A549 (cell line): Measurements from ENCODE around the gene PIK3R1. TPM values are rescaled to one million over a fixed set of nuclear protein-coding genes. Genes with fewer than 3 reads are reported as not detected.

Experiments used
- ATAC-seq, 2 experiments: fragments of 200-7000 bp in 1 of 2; fragments of >200 bp in 1 of 2; cut with Nextera tagmentation in 1 of 2; cut with Tn5 transposase in 1 of 2; 3 replicates each; pipeline versions ENCODE4 v1.8.0 to v1.9.1; 2018 to 2020; ENCODE audit warnings: mild to moderate bottlenecking in 1 of 2, moderate library complexity in 1 of 2
- CTCF ChIA-PET: fragments of 300-600 bp; sonication (Branson Sonifier 250); formaldehyde crosslinking; extraction: SDS; loops from one replicate; lab custom pipeline; 2021; ENCODE audit warnings: antibody characterized with exemption, inconsistent platforms; lab: Yijun Ruan, JAX
- POLR2A ChIA-PET: fragments of 350-600 bp; formaldehyde crosslinking; extraction: SDS; loops from one replicate; lab custom pipeline; 2021; ENCODE audit warnings: antibody characterized with exemption, inconsistent platforms; lab: Yijun Ruan, JAX
- DNase-seq, 2 experiments: peaks; one replicate each; pipeline versions ENCODE4 v3.0.0 to v3.0.0-alpha.2; 2011 to 2016; ENCODE audit warnings: low read depth in 1 of 2, low spot score in 1 of 2
- FAIRE-seq: peaks from 2 replicates; lab custom pipeline; 2011; peaks lifted over from hg19 to GRCh38; lab: Jason Lieb, UNC
- H3K27ac ChIP-seq, 2 experiments: fragments of >200 bp; sonication (Bioruptor Twin); formaldehyde crosslinking; 3 replicates each; pipeline ENCODE4 v1.5.1; 2016 to 2017
- H3K4me1 ChIP-seq: fragments of >200 bp; sonication (Bioruptor Twin); formaldehyde crosslinking; 3 replicates; pipeline ENCODE4 v1.6.1; 2016
- H3K4me2 ChIP-seq: fragments of >200 bp; sonication (Bioruptor Twin); formaldehyde crosslinking; 3 replicates; pipeline ENCODE4 v1.6.1; 2016
- H3K4me3 ChIP-seq: fragments of >200 bp; sonication (Bioruptor Twin); formaldehyde crosslinking; 3 replicates; pipeline ENCODE4 v1.5.1; 2016
- H3K9me3 ChIP-seq: fragments of >200 bp; sonication (Bioruptor Twin); formaldehyde crosslinking; 3 replicates; pipeline ENCODE4 v1.6.1; 2016
- BHLHE40 ChIP-seq: IDR thresholded peaks from 2 replicates; pipeline ENCODE4 v1.6.1; 2012; ENCODE audit warnings: low read depth, low read length, inconsistent platforms
- CBX2 ChIP-seq: fragments of 200-600 bp; sonication (generic); IDR thresholded peaks from 2 replicates; pipeline ENCODE4 v1.6.1; 2016; ENCODE audit warnings: low read depth, mild to moderate bottlenecking, borderline replicate concordance
- CHD2 ChIP-seq: fragments of 150-350 bp; IDR thresholded peaks from 2 replicates; pipeline ENCODE4 v1.6.1; 2014; ENCODE audit warnings: low read length; ENCODE audit not compliant: partially characterized antibody
- EHMT2 ChIP-seq: fragments of 200-600 bp; sonication (generic); IDR thresholded peaks from 2 replicates; pipeline ENCODE4 v1.6.1; 2016; ENCODE audit warnings: antibody characterized with exemption, low read depth, mild to moderate bottlenecking, moderate library complexity
- ESRRA ChIP-seq: fragments of 150-350 bp; IDR thresholded peaks from 2 replicates; pipeline ENCODE4 v1.6.1; 2014; ENCODE audit warnings: mild to moderate bottlenecking, low read length, borderline replicate concordance
- FOSB ChIP-seq: fragments of 250-450 bp; sonication (Bioruptor Pico); IDR thresholded peaks from 2 replicates; pipeline ENCODE4 v1.5.0; 2020; ENCODE audit warnings: mild to moderate bottlenecking, moderate library complexity
- FOSL2 ChIP-seq, 2 experiments: fragments of 450-650 bp in 1 of 2; fragments of >200 bp in 1 of 2; sonication (Bioruptor Twin) in 1 of 2; formaldehyde crosslinking; IDR thresholded peaks; 2 replicates each; pipeline versions ENCODE4 v1.5.0 to v1.6.1; 2016 to 2020; ENCODE audit warnings: mild to moderate bottlenecking in 1 of 2, moderate library complexity in 1 of 2
- HDAC2 ChIP-seq: fragments of 200-600 bp; sonication (generic); IDR thresholded peaks from 2 replicates; pipeline ENCODE4 v1.6.1; 2016
- HOXA7 ChIP-seq: fragments of 250-450 bp; sonication (Bioruptor Pico); IDR thresholded peaks from 2 replicates; pipeline ENCODE4 v1.5.0; 2020; ENCODE audit warnings: mild to moderate bottlenecking, moderate library complexity
- HOXB13 ChIP-seq: fragments of 250-450 bp; sonication (Bioruptor Pico); IDR thresholded peaks from 2 replicates; pipeline ENCODE4 v1.5.0; 2020; ENCODE audit warnings: low read depth, mild to moderate bottlenecking, moderate library complexity
- JUN ChIP-seq, 2 experiments: fragments of >200 bp; sonication (Bioruptor Twin); formaldehyde crosslinking; IDR thresholded peaks; 2 replicates in 1 of 2; 3 replicates in 1 of 2; pipeline ENCODE4 v1.6.1; 2016 to 2017
- JUNB ChIP-seq: fragments of >200 bp; sonication (Bioruptor Twin); formaldehyde crosslinking; IDR thresholded peaks from 2 replicates; pipeline ENCODE4 v1.6.1; 2016
- MYC ChIP-seq: IDR thresholded peaks from 2 replicates; pipeline ENCODE4 v1.6.1; 2012; ENCODE audit warnings: mild to moderate bottlenecking, inconsistent platforms, low read length, improper control_type of control experiment, borderline replicate concordance
- NPAS2 ChIP-seq: fragments of 250-450 bp; sonication (Bioruptor Pico); IDR thresholded peaks from 2 replicates; pipeline ENCODE4 v1.8.0; 2022; ENCODE audit warnings: mild to moderate bottlenecking, moderate library complexity, borderline replicate concordance
- NR3C1 ChIP-seq: fragments of >200 bp; sonication (Bioruptor Twin); formaldehyde crosslinking; IDR thresholded peaks from 3 replicates; pipeline ENCODE4 v1.6.1; 2017
- RCOR1 ChIP-seq: fragments of 150-350 bp; IDR thresholded peaks from 2 replicates; pipeline ENCODE4 v1.6.1; 2014; ENCODE audit warnings: antibody characterized with exemption, low read length, low read depth
- RNF2 ChIP-seq: fragments of 200-600 bp; sonication (generic); IDR thresholded peaks from 2 replicates; pipeline ENCODE4 v1.6.1; 2016; ENCODE audit warnings: low read depth, mild to moderate bottlenecking, antibody characterized with exemption, moderate library complexity, borderline replicate concordance
- SREBF2 ChIP-seq: fragments of 450-650 bp; IDR thresholded peaks from 2 replicates; pipeline ENCODE4 v1.6.1; 2014; ENCODE audit warnings: mild to moderate bottlenecking, moderate library complexity
- ZC3H11A ChIP-seq: fragments of 450-650 bp; IDR thresholded peaks from 2 replicates; pipeline ENCODE4 v1.6.1; 2014; ENCODE audit warnings: antibody characterized with exemption, mild to moderate bottlenecking
- WGBS: methylation state at CpG from one replicate; pipeline ENCODE4 v1.1.6; 2017; ENCODE audit errors: missing lambda C conversion rate; 5-methylcytosine and 5-hydroxymethylcytosine counted together
- polyA plus RNA-seq, 4 experiments: library from polyadenylated mRNA; depleted of rRNA in 3 of 4; stranded (reverse); fragments of >200 nt; fragmentation: RNase III in 1 of 4; extraction: RNeasy Plus Mini Kit Qiagen cat#74134 plus additional on column Dnase treatment in 1 of 4; gene quantifications; 2 replicates in 3 of 4; 3 replicates in 1 of 4; pipeline ENCODE4 v1.2.3, GENCODE V29; 2011 to 2017
- TF ChIP-seq, protein P1 (sequence below): fragments of 250-450 bp; sonication (Bioruptor Pico); IDR thresholded peaks from 2 replicates; pipeline ENCODE4 v1.5.0; 2020; ENCODE audit warnings: low read depth, mild to moderate bottlenecking, moderate library complexity
- TF ChIP-seq, protein P2 (sequence below): IDR thresholded peaks from 2 replicates; pipeline ENCODE4 v1.6.1; 2012
- TF ChIP-seq, protein P3 (sequence below): fragments of >200 bp; sonication (Bioruptor Twin); formaldehyde crosslinking; IDR thresholded peaks from 3 replicates; pipeline ENCODE4 v1.6.1; 2016
- TF ChIP-seq, protein P4 (sequence below): fragments of >200 bp; sonication (Bioruptor Twin); formaldehyde crosslinking; IDR thresholded peaks from 3 replicates; pipeline ENCODE4 v1.5.1; 2016
- TF ChIP-seq, protein P5 (sequence below): IDR thresholded peaks from 2 replicates; pipeline ENCODE4 v1.6.1; 2012

Gene PIK3R1
- polyA plus RNA-seq, 2 of the 4 experiments (the other 2 are of a cell fraction), result 5.5 to 5.7 TPM

DNA sequence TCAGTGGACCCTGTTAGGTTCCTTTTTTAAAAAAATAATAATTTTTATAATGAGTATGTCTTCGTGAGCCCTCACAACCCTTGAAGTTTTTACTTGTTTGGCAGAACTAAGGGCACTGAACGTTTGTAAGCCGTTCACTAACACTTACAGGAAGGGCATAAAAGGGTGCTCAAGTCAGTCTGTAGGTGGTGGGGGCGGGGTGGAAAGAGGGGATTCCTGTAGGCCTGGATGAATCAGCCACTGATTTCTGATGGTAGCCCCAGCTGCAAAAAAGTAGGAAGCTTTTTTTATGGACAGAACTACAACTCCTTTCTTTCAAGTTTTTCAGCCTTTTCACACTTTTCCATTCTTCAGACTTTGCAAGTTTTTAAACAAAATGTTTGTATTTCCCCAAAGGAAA is 35.8 kb downstream of the PIK3R1 start:
- WGBS, result 85% methylated on average over 4 of the region's 4 CpGs
- no peak overlapping the region for H3K27ac ChIP-seq
- no peak for FAIRE-seq

DNA sequence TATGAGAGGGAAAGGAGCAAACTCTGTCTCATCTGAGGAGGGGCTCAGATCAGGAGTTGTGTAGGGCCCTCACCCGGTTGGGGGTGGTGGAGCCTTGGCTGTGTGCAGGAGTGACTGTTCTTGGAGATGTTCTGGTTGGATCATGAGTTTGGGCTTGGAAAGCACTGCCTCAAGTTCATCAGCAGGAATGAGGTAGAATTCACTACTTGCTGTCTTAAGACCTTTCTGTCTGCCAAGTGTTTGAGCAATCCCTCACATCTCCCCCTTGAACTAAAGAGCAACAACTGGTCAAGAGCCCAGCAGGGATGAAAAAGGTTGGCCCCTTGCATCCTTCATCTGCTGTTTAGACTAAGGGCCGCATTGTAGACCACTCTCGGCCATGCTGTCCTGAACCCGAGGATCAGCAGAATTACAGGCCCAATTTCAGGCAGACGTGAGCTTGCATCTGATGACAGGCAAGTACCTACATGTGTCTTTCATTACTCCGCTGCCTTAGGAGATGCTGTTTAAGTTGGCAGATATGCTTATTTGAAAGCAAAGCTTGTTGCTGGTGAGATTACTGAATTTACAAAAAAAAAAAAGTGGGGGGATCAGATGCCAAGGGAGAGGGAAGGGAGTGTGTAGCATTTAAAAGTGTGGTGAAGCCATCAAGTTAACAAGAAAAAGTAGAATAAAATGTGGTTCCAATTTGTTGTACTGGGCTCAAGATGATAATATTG is 36.4 kb downstream of the PIK3R1 start:
- DNase-seq, result no peak
- ChIA-PET CTCF (interaction anchor here (0.6 to 2.2 kb wide), 30 partner anchors 11 to 1944 kb away, joined by 3 to 35 read pairs (median 4); partner anchors contain the start of gene PIK3R1), POLR2A (interaction anchor here (1.2 kb wide), 1 partner anchor 37 kb away, joined by 5 read pairs; the partner anchor contains the start of gene PIK3R1)
- TF ChIP-seq FOSL2 (IDR thresholded peaks at IDR 0.05) (no peak), FOSL2 (CRISPR knock-in tag; IDR thresholded peaks at IDR 0.05) (no peak), HDAC2 (no peak), NPAS2 (no peak), BHLHE40 (no peak), FOSB (CRISPR knock-in tag) (no peak), MYC (no peak), RCOR1 (no peak), HOXB13 (CRISPR knock-in tag) (no peak), EHMT2 (no peak), CHD2 (no peak), NR3C1 (no peak)
- TF ChIP-seq, protein P1, sequence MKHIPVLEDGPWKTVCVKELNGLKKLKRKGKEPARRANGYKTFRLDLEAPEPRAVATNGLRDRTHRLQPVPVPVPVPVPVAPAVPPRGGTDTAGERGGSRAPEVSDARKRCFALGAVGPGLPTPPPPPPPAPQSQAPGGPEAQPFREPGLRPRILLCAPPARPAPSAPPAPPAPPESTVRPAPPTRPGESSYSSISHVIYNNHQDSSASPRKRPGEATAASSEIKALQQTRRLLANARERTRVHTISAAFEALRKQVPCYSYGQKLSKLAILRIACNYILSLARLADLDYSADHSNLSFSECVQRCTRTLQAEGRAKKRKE (CRISPR knock-in tag), result no peak
- TF ChIP-seq, protein P2, sequence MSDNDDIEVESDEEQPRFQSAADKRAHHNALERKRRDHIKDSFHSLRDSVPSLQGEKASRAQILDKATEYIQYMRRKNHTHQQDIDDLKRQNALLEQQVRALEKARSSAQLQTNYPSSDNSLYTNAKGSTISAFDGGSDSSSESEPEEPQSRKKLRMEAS, result no peak
- TF ChIP-seq, protein P3, sequence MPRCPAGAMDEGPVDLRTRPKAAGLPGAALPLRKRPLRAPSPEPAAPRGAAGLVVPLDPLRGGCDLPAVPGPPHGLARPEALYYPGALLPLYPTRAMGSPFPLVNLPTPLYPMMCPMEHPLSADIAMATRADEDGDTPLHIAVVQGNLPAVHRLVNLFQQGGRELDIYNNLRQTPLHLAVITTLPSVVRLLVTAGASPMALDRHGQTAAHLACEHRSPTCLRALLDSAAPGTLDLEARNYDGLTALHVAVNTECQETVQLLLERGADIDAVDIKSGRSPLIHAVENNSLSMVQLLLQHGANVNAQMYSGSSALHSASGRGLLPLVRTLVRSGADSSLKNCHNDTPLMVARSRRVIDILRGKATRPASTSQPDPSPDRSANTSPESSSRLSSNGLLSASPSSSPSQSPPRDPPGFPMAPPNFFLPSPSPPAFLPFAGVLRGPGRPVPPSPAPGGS, result no peak
- TF ChIP-seq, protein P4, sequence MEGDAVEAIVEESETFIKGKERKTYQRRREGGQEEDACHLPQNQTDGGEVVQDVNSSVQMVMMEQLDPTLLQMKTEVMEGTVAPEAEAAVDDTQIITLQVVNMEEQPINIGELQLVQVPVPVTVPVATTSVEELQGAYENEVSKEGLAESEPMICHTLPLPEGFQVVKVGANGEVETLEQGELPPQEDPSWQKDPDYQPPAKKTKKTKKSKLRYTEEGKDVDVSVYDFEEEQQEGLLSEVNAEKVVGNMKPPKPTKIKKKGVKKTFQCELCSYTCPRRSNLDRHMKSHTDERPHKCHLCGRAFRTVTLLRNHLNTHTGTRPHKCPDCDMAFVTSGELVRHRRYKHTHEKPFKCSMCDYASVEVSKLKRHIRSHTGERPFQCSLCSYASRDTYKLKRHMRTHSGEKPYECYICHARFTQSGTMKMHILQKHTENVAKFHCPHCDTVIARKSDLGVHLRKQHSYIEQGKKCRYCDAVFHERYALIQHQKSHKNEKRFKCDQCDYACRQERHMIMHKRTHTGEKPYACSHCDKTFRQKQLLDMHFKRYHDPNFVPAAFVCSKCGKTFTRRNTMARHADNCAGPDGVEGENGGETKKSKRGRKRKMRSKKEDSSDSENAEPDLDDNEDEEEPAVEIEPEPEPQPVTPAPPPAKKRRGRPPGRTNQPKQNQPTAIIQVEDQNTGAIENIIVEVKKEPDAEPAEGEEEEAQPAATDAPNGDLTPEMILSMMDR, result no peak
- TF ChIP-seq, protein P5, sequence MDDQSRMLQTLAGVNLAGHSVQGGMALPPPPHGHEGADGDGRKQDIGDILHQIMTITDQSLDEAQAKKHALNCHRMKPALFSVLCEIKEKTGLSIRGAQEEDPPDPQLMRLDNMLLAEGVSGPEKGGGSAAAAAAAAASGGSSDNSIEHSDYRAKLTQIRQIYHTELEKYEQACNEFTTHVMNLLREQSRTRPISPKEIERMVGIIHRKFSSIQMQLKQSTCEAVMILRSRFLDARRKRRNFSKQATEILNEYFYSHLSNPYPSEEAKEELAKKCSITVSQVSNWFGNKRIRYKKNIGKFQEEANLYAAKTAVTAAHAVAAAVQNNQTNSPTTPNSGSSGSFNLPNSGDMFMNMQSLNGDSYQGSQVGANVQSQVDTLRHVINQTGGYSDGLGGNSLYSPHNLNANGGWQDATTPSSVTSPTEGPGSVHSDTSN, result no peak
- no peaks in the 10 kb centered on the region for H3K9me3 ChIP-seq
- 0 out of 3 replicates have a peak, but pooled peaks cover 4% of the 10 kb centered on the region for H3K4me1 ChIP-seq
- no peak overlapping the region for H3K27ac ChIP-seq
- 93% methylated on average over 6 of the region's 6 CpGs for WGBS
- H3K4me2 ChIP-seq, result no peak overlapping the region
- FAIRE-seq, result no peak
- no peak for ATAC-seq
- no peak overlapping the region for H3K4me3 ChIP-seq

More for the DNA sequence above, 35.8 kb downstream of the PIK3R1 start:
- TF ChIP-seq CHD2 (no peak), ZC3H11A (no peak), FOSB (CRISPR knock-in tag) (no peak), JUNB (no peak), HOXA7 (CRISPR knock-in tag) (no peak), JUN (IDR thresholded peaks at IDR 0.05) (no peak), ESRRA (no peak), SREBF2 (no peak), CBX2 (no peak), RNF2 (no peak)
- no peak for DNase-seq
- Histone ChIP-seq H3K4me3 (no peak overlapping the region), H3K9me3 (no peaks in the 10 kb centered on the region), H3K4me2 (no peak overlapping the region), H3K4me1 (0 out of 3 replicates have a peak, but pooled peaks cover 4% of the 10 kb centered on the region)
- POLR2A ChIA-PET, result no interaction called here
- no peak for ATAC-seq
- CTCF ChIA-PET, result interaction anchor here (1.3 to 2.2 kb wide), 4 partner anchors 17 to 34 kb away, joined by 4 to 13 read pairs (median 8); no protein-coding TSS in a partner anchor
